H9 (cell line): ENCODE measurements around the gene NDC1. TPM values are rescaled to one million over a fixed set of nuclear protein-coding genes. Genes with fewer than 3 reads are reported as not detected.

ENCODE experiments used
- DNase-seq: peaks from one replicate; pipeline ENCODE4 v3.0.0-alpha.2; 2017
- H2AFZ ChIP-seq: one replicate; pipeline ENCODE4 v1.6.1; 2013; ENCODE audit warnings: mild to moderate bottlenecking, low read length, control low read depth, moderate library complexity
- H2AK5ac ChIP-seq: 2 replicates; pipeline ENCODE4 v1.6.1; 2013; ENCODE audit warnings: low read length, control low read depth, mixed read lengths; ENCODE audit not compliant: insufficient read length
- H2BK120ac ChIP-seq: one replicate; pipeline ENCODE4 v1.6.1; 2013; ENCODE audit warnings: low read depth, mild to moderate bottlenecking, low read length, control low read depth, inconsistent platforms; ENCODE audit not compliant: poor library complexity, severe bottlenecking
- H2BK12ac ChIP-seq: 2 replicates; pipeline ENCODE4 v1.6.1; 2013; ENCODE audit warnings: low read length, control low read depth, mixed read lengths, low read depth; ENCODE audit not compliant: insufficient read length
- H2BK15ac ChIP-seq: 2 replicates; pipeline ENCODE4 v1.6.1; 2013; ENCODE audit warnings: low read depth, low read length, control low read depth
- H2BK20ac ChIP-seq: one replicate; pipeline ENCODE4 v1.6.1; 2013; ENCODE audit warnings: low read depth, mild to moderate bottlenecking, low read length, control low read depth, inconsistent platforms; ENCODE audit not compliant: poor library complexity, severe bottlenecking
- H2BK5ac ChIP-seq: 2 replicates; pipeline ENCODE4 v1.6.1; 2013; ENCODE audit warnings: low read length, control low read depth, mixed read lengths; ENCODE audit not compliant: insufficient read length
- H3K14ac ChIP-seq: 2 replicates; pipeline ENCODE4 v1.6.1; 2013; ENCODE audit warnings: low read length, control low read depth; ENCODE audit not compliant: insufficient read depth
- H3K18ac ChIP-seq: 2 replicates; pipeline ENCODE4 v1.6.1; 2013; ENCODE audit warnings: low read depth, mild to moderate bottlenecking, mixed read lengths, low read length, control low read depth; ENCODE audit not compliant: insufficient read length
- H3K23ac ChIP-seq: 2 replicates; pipeline ENCODE4 v1.6.1; 2013; ENCODE audit warnings: low read length, control low read depth, mixed read lengths, low read depth; ENCODE audit not compliant: insufficient read length
- H3K23me2 ChIP-seq: 2 replicates; pipeline ENCODE4 v1.6.1; 2013; ENCODE audit warnings: low read depth, mild to moderate bottlenecking, mixed read lengths, low read length, control low read depth; ENCODE audit not compliant: insufficient read length, poor library complexity, severe bottlenecking
- H3K27ac ChIP-seq: 2 replicates; pipeline ENCODE4 v1.5.1; 2013; ENCODE audit warnings: low read length, control low read depth, mixed read lengths, low read depth; ENCODE audit not compliant: insufficient read length
- H3K27me3 ChIP-seq: 2 replicates; pipeline ENCODE4 v1.6.1; 2013; ENCODE audit warnings: low read length, control low read depth, inconsistent platforms; ENCODE audit not compliant: insufficient read depth
- H3K4ac ChIP-seq: 2 replicates; pipeline ENCODE4 v1.6.1; 2013; ENCODE audit warnings: low read depth, mild to moderate bottlenecking, control low read depth, inconsistent platforms, low read length, moderate library complexity
- H3K4me1 ChIP-seq: 2 replicates; pipeline ENCODE4 v1.6.1; 2013; ENCODE audit warnings: low read length, control low read depth, inconsistent platforms; ENCODE audit not compliant: insufficient read depth
- H3K4me2 ChIP-seq: 2 replicates; pipeline ENCODE4 v1.6.1; 2013; ENCODE audit warnings: low read length, control low read depth, mixed read lengths; ENCODE audit not compliant: insufficient read length, insufficient read depth
- H3K56ac ChIP-seq: 2 replicates; pipeline ENCODE4 v1.6.1; 2013; ENCODE audit warnings: low read depth, mild to moderate bottlenecking, mixed read lengths, low read length, control low read depth; ENCODE audit not compliant: insufficient read length
- H3K79me1 ChIP-seq: 2 replicates; pipeline ENCODE4 v1.6.1; 2013; ENCODE audit warnings: low read depth, mild to moderate bottlenecking, moderate library complexity, low read length, control low read depth, inconsistent platforms; ENCODE audit not compliant: insufficient read depth, poor library complexity, severe bottlenecking
- H3K79me2 ChIP-seq: 2 replicates; pipeline ENCODE4 v1.6.1; 2013; ENCODE audit warnings: low read length, control low read depth, inconsistent platforms; ENCODE audit not compliant: insufficient read depth
- H3K9ac ChIP-seq: 2 replicates; pipeline ENCODE4 v1.6.1; 2013; ENCODE audit warnings: low read length, control low read depth, mixed read lengths; ENCODE audit not compliant: insufficient read length; ENCODE audit errors: extremely low read depth
- H3K9me3 ChIP-seq: one replicate; pipeline ENCODE4 v1.6.1; 2013; ENCODE audit warnings: low read depth, low read length, inconsistent platforms; ENCODE audit not compliant: control insufficient read depth
- H3T11ph ChIP-seq: one replicate; pipeline ENCODE4 v1.6.1; 2013; ENCODE audit warnings: mild to moderate bottlenecking, low read length, control low read depth, inconsistent platforms
- H4K20me1 ChIP-seq: one replicate; pipeline ENCODE4 v1.6.1; 2013; ENCODE audit not compliant: control insufficient read depth, insufficient read length, insufficient read depth
- H4K5ac ChIP-seq: 2 replicates; pipeline ENCODE4 v1.6.1; 2013; ENCODE audit warnings: low read depth, mild to moderate bottlenecking, mixed read lengths, low read length, control low read depth; ENCODE audit not compliant: insufficient read length
- H4K8ac ChIP-seq: replicated peaks from 2 replicates; pipeline ENCODE4 v1.6.1; 2013; ENCODE audit warnings: low read length, control low read depth, mixed read lengths, low read depth; ENCODE audit not compliant: insufficient read length
- H4K91ac ChIP-seq: 2 replicates; pipeline ENCODE4 v1.6.1; 2013; ENCODE audit warnings: low read depth, mild to moderate bottlenecking, moderate library complexity, mixed read lengths, low read length, control low read depth; ENCODE audit not compliant: insufficient read length
- H3K27ac Mint-ChIP-seq, 3 experiments: 2 replicates in 2 of 3; 3 replicates in 1 of 3; pipeline ENCODE4 v1.8.0; 2020 to 2021; ENCODE audit warnings: mixed read lengths in 3 of 3, mild to moderate bottlenecking in 1 of 3, moderate library complexity in 1 of 3
- H3K27me3 Mint-ChIP-seq: 2 replicates; pipeline ENCODE4 v1.8.0; 2021; ENCODE audit warnings: low read depth, mild to moderate bottlenecking, moderate library complexity, mixed read lengths
- H3K36me3 Mint-ChIP-seq, 3 experiments: 2 replicates in 2 of 3; 3 replicates in 1 of 3; pipeline ENCODE4 v1.8.0; 2020 to 2021; ENCODE audit warnings: low read depth in 3 of 3, mixed read lengths in 3 of 3; ENCODE audit not compliant: insufficient read depth in 1 of 3
- H3K4me1 Mint-ChIP-seq, 2 experiments: 2 replicates each; pipeline ENCODE4 v1.8.0; 2020; ENCODE audit warnings: mixed read lengths in 2 of 2
- H3K4me3 Mint-ChIP-seq, 2 experiments: 2 replicates in 1 of 2; 3 replicates in 1 of 2; pipeline ENCODE4 v1.8.0; 2020 to 2021; ENCODE audit warnings: mild to moderate bottlenecking in 2 of 2, mixed read lengths in 2 of 2, moderate library complexity in 1 of 2
- H3K9me3 Mint-ChIP-seq, 2 experiments: 2 replicates in 1 of 2; 3 replicates in 1 of 2; pipeline ENCODE4 v1.8.0; 2020; ENCODE audit warnings: mild to moderate bottlenecking in 2 of 2, mixed read lengths in 2 of 2, moderate library complexity in 1 of 2
- WGBS: extraction: QIAGEN DNeasy Blood & Tissue Kit; methylation state at CpG from one replicate; pipeline ENCODE4 v1.1.7; 2013; ENCODE audit warnings: missing lambda C conversion rate, low lambda C conversion rate, mixed read lengths; ENCODE audit not compliant: insufficient read length; ENCODE audit errors: extremely low coverage; 5-methylcytosine and 5-hydroxymethylcytosine counted together
- total RNA-seq: library from RNA; stranded (reverse); gene quantifications from 2 replicates; pipeline ENCODE4 v1.2.1, GENCODE V29; 2021
- TF ChIP-seq, protein P1 (sequence below): fragments of 200-600 bp; sonication (generic); conservative IDR thresholded peaks from 3 replicates; pipeline ENCODE4 v1.8.0; 2021; ENCODE audit warnings: antibody characterized with exemption, mild to moderate bottlenecking

The NDC1 gene
- total RNA-seq, 1 experiment from 2014 or later = 49.3 TPM

GRCh38 chr1:53721088-53721487 lies 117.0 kb downstream of the NDC1 start:
- Histone ChIP-seq H3T11ph (no peak overlapping the region), H3K79me1 (no peaks in the 10 kb centered on the region), H3K23ac (no peak overlapping the region), H3K4ac (no peak overlapping the region), H2BK12ac (no peak overlapping the region), H4K5ac (no peak overlapping the region), H2BK20ac (no peak overlapping the region), H3K9me3 (no peaks in the 10 kb centered on the region), H2BK5ac (no peak overlapping the region), H4K8ac (no peak overlapping the region), H3K9ac (no peak overlapping the region), H3K18ac (no peak overlapping the region), H2AFZ (no peak overlapping the region), H3K4me2 (no peak overlapping the region), H3K23me2 (no peaks in the 10 kb centered on the region), H2BK15ac (no peak overlapping the region), H3K4me1 (0 out of 2 replicates have a peak, but pooled peaks cover 2% of the 10 kb centered on the region), H4K20me1 (no peaks in the 10 kb centered on the region), H3K14ac (no peak overlapping the region), H3K56ac (no peak overlapping the region), H3K27me3 (no peaks in the 10 kb centered on the region; the same call in 1 of the 2 replicates), H4K91ac (no peak overlapping the region), H2AK5ac (no peak overlapping the region), H3K79me2 (no peaks in the 10 kb centered on the region), H2BK120ac (no peak overlapping the region), H3K27ac (no peak overlapping the region)
- Mint-ChIP-seq H3K27me3 (peaks cover 16% of the 10 kb centered on the region), H3K4me1 (peaks cover 7 to 11% of the 10 kb centered on the region in 2 experiments), H3K27ac (no peak overlapping the region), H3K36me3 (no peaks in the 10 kb centered on the region), H3K9me3 (no peaks in the 10 kb centered on the region), H3K4me3 (no peak overlapping the region)
- no peak for DNase-seq
- TF ChIP-seq, protein P1, sequence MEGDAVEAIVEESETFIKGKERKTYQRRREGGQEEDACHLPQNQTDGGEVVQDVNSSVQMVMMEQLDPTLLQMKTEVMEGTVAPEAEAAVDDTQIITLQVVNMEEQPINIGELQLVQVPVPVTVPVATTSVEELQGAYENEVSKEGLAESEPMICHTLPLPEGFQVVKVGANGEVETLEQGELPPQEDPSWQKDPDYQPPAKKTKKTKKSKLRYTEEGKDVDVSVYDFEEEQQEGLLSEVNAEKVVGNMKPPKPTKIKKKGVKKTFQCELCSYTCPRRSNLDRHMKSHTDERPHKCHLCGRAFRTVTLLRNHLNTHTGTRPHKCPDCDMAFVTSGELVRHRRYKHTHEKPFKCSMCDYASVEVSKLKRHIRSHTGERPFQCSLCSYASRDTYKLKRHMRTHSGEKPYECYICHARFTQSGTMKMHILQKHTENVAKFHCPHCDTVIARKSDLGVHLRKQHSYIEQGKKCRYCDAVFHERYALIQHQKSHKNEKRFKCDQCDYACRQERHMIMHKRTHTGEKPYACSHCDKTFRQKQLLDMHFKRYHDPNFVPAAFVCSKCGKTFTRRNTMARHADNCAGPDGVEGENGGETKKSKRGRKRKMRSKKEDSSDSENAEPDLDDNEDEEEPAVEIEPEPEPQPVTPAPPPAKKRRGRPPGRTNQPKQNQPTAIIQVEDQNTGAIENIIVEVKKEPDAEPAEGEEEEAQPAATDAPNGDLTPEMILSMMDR = no peak
- no CpG with 5 or more reads among the region's 4 CpGs for WGBS
